Brain microvascular endothelial cell (primary cell): ENCODE data around the gene TWNK.

ENCODE experiments used
- DNase-seq: peaks from one replicate; pipeline ENCODE4 v3.0.0-alpha.2; 2020
- H3K27ac ChIP-seq: fragments of 250-450 bp; sonication (Bioruptor Pico); 2 replicates; pipeline ENCODE4 v1.5.1; 2020; ENCODE audit warnings: mild to moderate bottlenecking, moderate library complexity
- H3K27me3 ChIP-seq: fragments of 250-450 bp; sonication (Bioruptor Pico); replicated peaks from 2 replicates; pipeline ENCODE4 v1.5.1; 2020; ENCODE audit warnings: mild to moderate bottlenecking
- H3K36me3 ChIP-seq: fragments of 250-450 bp; sonication (Bioruptor Pico); replicated peaks from 2 replicates; pipeline ENCODE4 v1.5.1; 2020; ENCODE audit warnings: mild to moderate bottlenecking
- H3K4me3 ChIP-seq: 2 replicates; pipeline ENCODE4 v1.5.1; 2011; ENCODE audit warnings: low read depth, mild to moderate bottlenecking, control low read depth, low read length, moderate library complexity
- CTCF ChIP-seq: IDR thresholded peaks from 2 replicates; pipeline ENCODE4 v1.5.1; 2011; ENCODE audit warnings: low read depth, mild to moderate bottlenecking, moderate library complexity, low read length, control low read depth, inconsistent platforms; ENCODE audit errors: missing control alignments
- in situ Hi-C: cut with HindIII; loops from 2 replicates; pipeline ENCODE4 v1.10.0; 2017; ENCODE audit warnings: low sequenced_read_pairs, low pct_ligation_motif_present

TWNK gene

DNA sequence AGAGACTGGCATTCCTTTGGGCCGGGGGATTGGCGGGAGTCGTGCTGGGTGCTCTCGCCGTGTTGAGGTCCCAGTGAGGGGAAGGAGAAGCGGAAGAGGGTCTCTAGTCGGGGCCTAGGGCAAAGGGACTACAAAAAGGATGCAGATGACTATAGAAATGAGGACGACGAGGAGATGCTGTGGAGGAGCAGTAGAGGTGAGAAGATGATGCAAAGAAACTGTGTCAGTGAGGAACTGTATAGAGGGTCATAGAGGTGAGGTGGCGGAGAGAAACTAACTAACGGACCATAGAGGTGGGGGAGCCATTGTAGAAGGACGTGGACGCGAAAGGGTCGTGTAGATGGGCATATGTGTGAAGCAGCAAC is 324 bp downstream of the TWNK start:
- in situ Hi-C loops, result no loop called here
- no peak for TF ChIP-seq CTCF
- Histone ChIP-seq H3K36me3 (peaks cover 18% of the 10 kb centered on the region), H3K27me3 (no peaks in the 10 kb centered on the region), H3K27ac (peak overlapping the region; percentile 52), H3K4me3 (peak overlapping the region; percentile 98)
- DNase-seq, result no peak

DNA sequence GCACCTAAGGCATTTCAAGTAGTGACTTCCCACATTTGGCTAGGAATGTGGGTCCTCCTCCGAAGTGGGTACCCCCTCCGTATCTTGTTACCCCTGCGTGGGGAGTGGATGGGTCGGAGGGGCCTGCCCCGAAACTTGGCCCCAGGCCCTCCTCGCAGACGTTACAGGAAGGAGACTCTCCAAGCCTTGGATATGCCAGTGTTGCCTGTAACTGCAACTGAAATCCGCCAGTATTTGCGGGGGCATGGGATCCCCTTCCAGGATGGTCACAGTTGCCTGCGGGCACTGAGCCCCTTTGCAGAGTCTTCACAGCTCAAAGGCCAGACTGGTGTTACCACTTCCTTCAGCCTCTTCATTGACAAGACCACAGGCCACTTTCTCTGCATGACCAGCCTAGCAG is 823 bp downstream of the TWNK start:
- peaks cover 22% of the 10 kb centered on the region for H3K36me3 ChIP-seq
- in situ Hi-C loops, result no loop called here
- no peak for DNase-seq
- H3K4me3 ChIP-seq, result peak overlapping the region; percentile 98
- H3K27ac ChIP-seq, result no peak overlapping the region
- TF ChIP-seq CTCF, result no peak
- H3K27me3 ChIP-seq, result no peaks in the 10 kb centered on the region

GRCh38 chr10:100989088-100989487 is 1.7 kb downstream of the TWNK start:
- TF ChIP-seq CTCF, result no peak
- Histone ChIP-seq H3K27me3 (no peaks in the 10 kb centered on the region), H3K27ac (no peak overlapping the region), H3K36me3 (peaks cover 30% of the 10 kb centered on the region), H3K4me3 (no peak overlapping the region)
- no peak for DNase-seq
- in situ Hi-C loops, result no loop called here

GRCh38 chr10:100993986-100994708 is 6.8 kb downstream of the TWNK start:
- in situ Hi-C loops, result no loop called here
- H3K27me3 ChIP-seq, result no peaks in the 10 kb centered on the region
- H3K4me3 ChIP-seq, result no peak overlapping the region
- TF ChIP-seq CTCF, result peak; percentile 78
- H3K36me3 ChIP-seq, result peaks cover 33% of the 10 kb centered on the region
- peak; percentile 29 for DNase-seq
- no peak overlapping the region for H3K27ac ChIP-seq

GRCh38 chr10:100995181-100995580 is 7.8 kb downstream of the TWNK start:
- DNase-seq, result no peak
- H3K36me3 ChIP-seq, result peaks cover 28% of the 10 kb centered on the region
- no peak overlapping the region for H3K27ac ChIP-seq
- TF ChIP-seq CTCF, result no peak
- no peak overlapping the region for H3K4me3 ChIP-seq
- H3K27me3 ChIP-seq, result no peaks in the 10 kb centered on the region
- in situ Hi-C loops, result no loop called here
